OCI-LY7 (cell line): ENCODE measurements around the gene SLC39A2.

ENCODE experiments used
- CTCF ChIP-seq: fragments of 200-600 bp; sonication (generic); conservative IDR thresholded peaks from 2 replicates; pipeline ENCODE4 v1.5.1; 2014; ENCODE audit warnings: mild to moderate bottlenecking, antibody characterized with exemption, low read length, moderate library complexity, mixed read lengths
- EZH2phosphoT487 ChIP-seq: fragments of 200-600 bp; sonication (generic); IDR thresholded peaks from 2 replicates; pipeline ENCODE4 v1.6.1; 2018; ENCODE audit warnings: low read depth, borderline replicate concordance, mild to moderate bottlenecking, mixed run types, antibody characterized with exemption, low read length, moderate library complexity, mixed read lengths

DNA sequence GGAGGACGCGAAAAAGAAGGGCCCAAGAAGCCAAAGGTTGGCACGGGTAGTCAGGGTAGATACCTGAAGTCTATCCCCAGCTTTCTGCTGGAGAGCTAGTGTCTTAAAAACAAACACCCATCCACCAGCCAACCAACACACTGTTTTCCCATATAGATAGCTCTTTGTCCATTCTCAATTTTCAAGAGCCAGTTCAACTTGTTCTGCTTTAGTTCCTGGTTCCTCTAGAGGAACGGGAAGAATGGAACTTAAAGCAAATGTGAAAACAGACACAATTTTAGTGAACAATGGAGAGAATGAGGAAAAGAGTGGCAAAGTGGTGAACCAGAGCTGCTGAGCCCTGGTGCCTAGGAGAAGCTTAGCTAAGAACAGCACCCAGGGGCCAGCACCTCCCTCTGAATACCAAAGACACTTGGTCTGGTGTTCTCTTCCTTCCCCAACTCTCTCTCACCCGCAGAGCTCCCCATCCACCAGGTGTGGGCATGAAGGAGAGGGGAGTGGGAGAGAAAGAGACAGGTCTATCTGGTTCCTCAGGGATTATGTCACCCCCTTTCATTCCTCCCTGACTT is 22.0 kb downstream of the SLC39A2 start:
- TF ChIP-seq CTCF = no peak
- no peak for TF ChIP-seq EZH2phosphoT487
